GM12874 (cell line): ENCODE measurements around the gene TRMT11.

ENCODE experiments used
- TF ChIP-seq, protein P1 (sequence below): IDR thresholded peaks from 2 replicates; pipeline ENCODE4 v1.5.1; 2011; ENCODE audit warnings: low read depth, mild to moderate bottlenecking, control low read depth, low read length, moderate library complexity; ENCODE audit not compliant: insufficient read depth

TRMT11 gene

DNA sequence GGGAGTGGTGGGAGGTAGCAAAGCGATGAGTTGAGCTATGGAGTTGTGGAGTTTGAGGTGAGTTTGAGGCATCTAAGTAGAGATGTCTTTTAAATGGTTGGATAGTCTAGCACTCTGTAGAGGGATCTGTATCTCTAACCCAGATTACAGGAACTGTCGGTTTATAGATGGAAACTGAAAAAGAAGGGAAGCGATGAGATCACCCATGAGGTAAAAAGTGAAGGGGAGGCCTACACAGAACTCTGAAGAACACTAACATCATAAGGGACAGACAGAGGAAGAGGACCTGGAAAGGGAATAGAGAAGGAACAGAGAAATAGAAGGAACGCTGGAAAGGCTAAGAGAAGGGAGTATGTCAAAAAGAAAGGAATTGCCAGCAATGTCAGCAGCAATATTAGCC is 27.3 kb upstream of the TRMT11 start:
- TF ChIP-seq, protein P1, sequence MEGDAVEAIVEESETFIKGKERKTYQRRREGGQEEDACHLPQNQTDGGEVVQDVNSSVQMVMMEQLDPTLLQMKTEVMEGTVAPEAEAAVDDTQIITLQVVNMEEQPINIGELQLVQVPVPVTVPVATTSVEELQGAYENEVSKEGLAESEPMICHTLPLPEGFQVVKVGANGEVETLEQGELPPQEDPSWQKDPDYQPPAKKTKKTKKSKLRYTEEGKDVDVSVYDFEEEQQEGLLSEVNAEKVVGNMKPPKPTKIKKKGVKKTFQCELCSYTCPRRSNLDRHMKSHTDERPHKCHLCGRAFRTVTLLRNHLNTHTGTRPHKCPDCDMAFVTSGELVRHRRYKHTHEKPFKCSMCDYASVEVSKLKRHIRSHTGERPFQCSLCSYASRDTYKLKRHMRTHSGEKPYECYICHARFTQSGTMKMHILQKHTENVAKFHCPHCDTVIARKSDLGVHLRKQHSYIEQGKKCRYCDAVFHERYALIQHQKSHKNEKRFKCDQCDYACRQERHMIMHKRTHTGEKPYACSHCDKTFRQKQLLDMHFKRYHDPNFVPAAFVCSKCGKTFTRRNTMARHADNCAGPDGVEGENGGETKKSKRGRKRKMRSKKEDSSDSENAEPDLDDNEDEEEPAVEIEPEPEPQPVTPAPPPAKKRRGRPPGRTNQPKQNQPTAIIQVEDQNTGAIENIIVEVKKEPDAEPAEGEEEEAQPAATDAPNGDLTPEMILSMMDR = no peak

DNA sequence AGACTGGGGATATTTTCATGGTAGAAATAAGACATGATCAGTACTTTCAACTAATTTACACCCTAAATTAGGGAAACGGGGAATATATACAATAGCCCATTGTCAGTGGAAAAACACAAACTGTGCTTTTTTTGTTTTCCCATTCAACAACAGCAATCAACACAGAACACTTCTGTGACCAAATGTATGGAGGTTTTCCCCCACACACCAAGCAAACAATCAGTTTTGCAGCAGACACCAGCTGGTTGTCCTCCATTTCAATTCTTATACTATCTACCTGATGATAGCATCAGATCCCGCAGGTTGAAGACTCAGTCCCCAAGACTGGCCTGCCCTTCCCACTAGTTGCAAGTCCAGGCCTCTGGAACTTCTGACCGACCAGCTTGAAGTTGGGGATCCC is 25.2 kb upstream of the TRMT11 start:
- TF ChIP-seq, protein P1 = no peak

DNA sequence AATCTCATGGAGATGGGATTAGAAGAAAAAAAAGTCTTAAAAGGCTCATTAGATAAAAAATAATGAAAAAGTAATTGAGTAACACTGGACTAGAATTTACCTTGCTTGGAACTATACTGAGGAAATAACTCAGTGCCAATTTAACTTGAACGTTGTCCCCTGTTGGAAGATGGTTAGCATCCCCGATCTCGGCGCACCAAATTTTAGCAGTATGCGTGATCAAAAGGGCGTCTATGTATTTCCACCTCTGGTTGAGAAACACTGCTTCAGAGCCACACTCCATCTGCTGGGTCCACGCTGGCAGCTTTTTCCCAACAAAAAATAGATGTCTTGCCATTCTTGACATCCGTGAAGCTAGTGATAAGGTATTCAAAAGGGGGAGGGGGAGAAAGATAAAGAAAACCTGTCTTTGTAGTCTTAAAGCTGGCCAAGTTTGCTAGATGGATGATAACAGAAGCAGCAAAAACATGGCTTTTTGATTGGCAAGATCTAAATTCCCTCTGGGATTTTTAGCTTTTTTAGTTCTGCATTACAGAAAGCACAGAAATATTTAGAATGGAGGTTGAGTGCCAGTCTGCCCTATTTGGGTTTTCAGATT is 23.3 kb upstream of the TRMT11 start:
- TF ChIP-seq, protein P1 = no peak

DNA sequence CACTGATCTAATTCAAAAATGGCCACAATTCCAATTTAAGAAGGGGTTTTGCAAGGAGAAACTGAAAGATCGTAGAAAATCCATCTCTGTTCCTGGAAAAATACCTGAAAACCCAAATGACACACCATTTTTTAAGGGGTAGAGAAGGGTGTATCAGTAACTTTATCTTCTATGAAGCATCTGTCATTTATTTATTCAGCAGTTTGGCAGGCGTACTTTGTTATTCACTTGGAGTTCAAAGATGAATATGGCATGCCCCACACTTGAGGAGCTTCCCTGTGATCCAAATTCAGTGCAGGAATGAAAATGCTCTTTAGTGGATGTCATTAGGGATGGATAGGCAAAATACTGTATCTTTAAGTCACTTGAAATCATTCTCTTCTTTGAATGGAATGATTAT is 22.5 kb upstream of the TRMT11 start:
- TF ChIP-seq, protein P1 = no peak

DNA sequence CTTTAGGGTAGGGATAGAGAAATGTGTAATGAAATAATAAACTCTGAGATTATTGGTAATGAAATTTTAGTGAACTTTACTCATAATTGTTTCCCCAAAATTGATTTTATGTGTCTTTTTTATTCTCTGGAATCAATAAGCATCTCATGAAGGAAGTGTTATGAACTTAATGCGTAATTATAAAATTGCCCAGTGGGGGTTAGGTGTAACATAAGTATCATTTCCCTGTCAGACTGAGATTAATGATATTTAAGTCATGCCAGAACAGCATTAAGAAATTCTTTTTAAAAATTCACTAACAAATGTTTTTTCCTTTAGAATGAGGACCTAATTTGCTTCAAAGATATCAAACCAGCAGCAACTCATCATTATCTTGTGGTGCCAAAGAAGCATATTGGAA is 19.8 kb upstream of the TRMT11 start:
- TF ChIP-seq, protein P1 = no peak

DNA sequence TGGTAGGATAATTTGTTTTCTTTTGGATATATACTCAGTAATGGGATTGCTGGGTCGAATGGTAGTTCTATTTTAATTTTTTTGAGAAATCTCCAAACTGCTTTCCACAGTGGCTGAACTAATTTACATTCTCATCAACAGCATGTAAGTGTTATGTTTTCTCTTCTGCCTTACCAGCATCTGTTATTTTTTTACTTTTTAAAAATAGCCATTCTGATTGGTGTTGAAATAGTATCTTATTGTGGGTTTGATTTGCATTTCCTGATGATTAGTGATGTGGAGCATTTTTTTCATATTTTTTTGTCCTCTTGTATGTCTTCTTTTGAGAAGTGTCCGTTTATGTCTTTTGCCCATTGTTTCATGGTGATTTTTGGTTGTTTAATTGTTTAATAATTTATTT is 17.8 kb upstream of the TRMT11 start:
- TF ChIP-seq, protein P1 = no peak

DNA sequence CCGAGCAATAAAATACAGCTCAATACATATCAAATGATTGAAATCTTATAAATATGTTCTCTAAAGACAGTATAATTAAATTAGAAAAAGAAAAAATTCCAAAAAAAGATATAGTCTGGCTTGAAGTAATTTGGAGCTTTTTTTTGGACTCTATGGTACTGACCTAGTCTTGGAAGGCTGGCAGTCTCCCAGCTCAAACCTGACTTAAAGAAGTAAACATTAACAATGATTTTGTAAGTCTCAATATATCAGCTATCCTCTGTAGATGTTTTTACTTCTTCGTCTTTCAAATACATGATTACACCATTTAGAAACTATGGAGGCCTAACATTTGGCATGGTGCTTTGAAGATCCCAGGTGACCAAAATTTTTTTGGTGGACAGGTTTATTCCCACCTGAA is 15.6 kb upstream of the TRMT11 start:
- TF ChIP-seq, protein P1 = no peak
